Panc1 (cell line): Measurements from ENCODE around the gene FAS. TPM values are rescaled to one million over a fixed set of nuclear protein-coding genes. Genes with fewer than 3 reads are reported as not detected.

ENCODE experiments used
- ATAC-seq: fragments of 200-7000 bp; cut with Tn5 transposase; 2 replicates; pipeline ENCODE4 v1.9.1; 2020; ENCODE audit warnings: mild to moderate bottlenecking, moderate library complexity
- BruUV-seq: library from RNA; stranded (reverse); fragments of 400-500 nt; replicated peaks from 2 replicates; lab custom pipeline; 2021; lab: Mats Ljungman, UMichigan
- CTCF ChIA-PET: fragments of 300-600 bp; sonication (Branson Sonifier 250); formaldehyde crosslinking; loops from one replicate; lab custom pipeline; 2022; ENCODE audit warnings: antibody characterized with exemption; lab: Charles Lee
- POLR2A ChIA-PET: fragments of 300-600 bp; sonication (Branson Sonifier 250); formaldehyde crosslinking; loops from one replicate; lab custom pipeline; 2022; ENCODE audit warnings: antibody characterized with exemption; lab: Charles Lee
- DNase-seq: peaks from one replicate; pipeline ENCODE4 v3.0.0-alpha.2; 2010; ENCODE audit warnings: low read depth, low spot score
- H3K27ac ChIP-seq: 2 replicates; pipeline ENCODE4 v1.5.1; 2011; ENCODE audit warnings: mild to moderate bottlenecking, low read length, inconsistent platforms
- H3K27me3 ChIP-seq: fragments of 200-500 bp; sonication (Bioruptor generic); 2 replicates; pipeline ENCODE4 v1.6.0; 2014; ENCODE audit warnings: low read length, inconsistent platforms; ENCODE audit not compliant: control insufficient read depth, insufficient read depth
- H3K36me3 ChIP-seq: fragments of 200-500 bp; sonication (Bioruptor generic); 2 replicates; pipeline ENCODE4 v1.5.1; 2014; ENCODE audit warnings: inconsistent platforms, mild to moderate bottlenecking, low read length, moderate library complexity; ENCODE audit not compliant: control insufficient read depth, insufficient read depth
- H3K4me1 ChIP-seq: 2 replicates; pipeline ENCODE4 v1.5.1; 2011; ENCODE audit warnings: inconsistent platforms, mild to moderate bottlenecking, low read length, moderate library complexity; ENCODE audit not compliant: control insufficient read depth, insufficient read depth
- H3K4me3 ChIP-seq, 2 experiments: 2 replicates each; pipeline ENCODE4 v1.5.1; 2011 to 2012; ENCODE audit warnings: low read depth in 2 of 2, low read length in 2 of 2, mild to moderate bottlenecking in 2 of 2, inconsistent platforms in 1 of 2, moderate library complexity in 1 of 2
- H3K9me3 ChIP-seq: fragments of 200-500 bp; sonication (Bioruptor generic); 2 replicates; pipeline ENCODE4 v1.5.1; 2014; ENCODE audit warnings: low read depth, mild to moderate bottlenecking, inconsistent platforms, low read length, moderate library complexity; ENCODE audit not compliant: control insufficient read depth, insufficient read depth
- POLR2AphosphoS5 ChIP-seq: IDR thresholded peaks from 2 replicates; pipeline ENCODE4 v1.6.1; 2012; ENCODE audit warnings: mild to moderate bottlenecking, low read depth, low read length, moderate library complexity
- SIN3A ChIP-seq: IDR thresholded peaks from 2 replicates; pipeline ENCODE4 v1.6.1; 2012; ENCODE audit warnings: low read depth, mild to moderate bottlenecking, low read length, moderate library complexity, borderline replicate concordance; ENCODE audit not compliant: insufficient read depth
- TCF7L2 ChIP-seq: IDR thresholded peaks from 2 replicates; pipeline ENCODE4 v1.6.1; 2011; ENCODE audit warnings: mild to moderate bottlenecking, low read depth, low read length, inconsistent platforms
- in situ Hi-C: cut with HindIII; loops from 2 replicates; pipeline ENCODE4 v1.10.0; 2016; ENCODE audit warnings: low sequenced_read_pairs, low pct_unique_long_range_greater_than_20kb
- intact Hi-C: fragments of 100-400 bp; cut with micrococcal nuclease; formaldehyde crosslinking; loops from one replicate; pipeline ENCODE4 v1.10.0; 2022; ENCODE audit not compliant: unreplicated experiment
- total RNA-seq: library from RNA; stranded (reverse); gene quantifications from one replicate; pipeline ENCODE4 v1.2.1, GENCODE V29; 2021; ENCODE audit not compliant: unreplicated experiment
- TF ChIP-seq, protein P1 (sequence below), 2 experiments: IDR thresholded peaks; 2 replicates each; pipeline ENCODE4 v1.6.1; 2011 to 2012; ENCODE audit warnings: low read depth in 2 of 2, control low read depth in 1 of 2, low read length in 1 of 2, mild to moderate bottlenecking in 1 of 2, moderate library complexity in 1 of 2; ENCODE audit not compliant: insufficient read depth in 1 of 2
- TF ChIP-seq, protein P2 (sequence below): fragments of 450-650 bp; IDR thresholded peaks from 2 replicates; pipeline ENCODE4 v1.5.1; 2017; ENCODE audit warnings: mild to moderate bottlenecking

The FAS gene
- total RNA-seq, 1 experiment from 2014 or later: 8.1 TPM

DNA sequence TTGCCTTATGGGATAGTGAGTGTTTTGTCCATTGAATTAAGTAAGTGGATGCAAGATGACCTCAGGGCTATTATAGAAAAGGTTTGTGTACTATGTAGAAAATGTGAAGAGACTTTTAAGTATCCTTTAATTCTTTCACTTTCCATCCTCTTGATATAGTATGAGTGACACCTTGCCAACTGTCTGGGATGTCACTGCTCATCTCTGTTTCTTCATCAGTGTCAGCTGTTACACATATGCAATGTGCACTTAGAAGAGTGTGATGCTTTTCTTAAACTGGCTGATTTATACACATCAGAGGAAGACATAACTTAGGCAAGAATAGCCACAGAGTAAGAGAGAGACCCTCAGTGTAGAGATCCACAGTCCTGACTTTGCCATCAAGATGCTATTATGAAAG lies 29.3 kb upstream of the FAS start:
- TF ChIP-seq POLR2AphosphoS5: no peak
- no peak for TF ChIP-seq TCF7L2
- no peak for TF ChIP-seq SIN3A
- TF ChIP-seq, protein P1, sequence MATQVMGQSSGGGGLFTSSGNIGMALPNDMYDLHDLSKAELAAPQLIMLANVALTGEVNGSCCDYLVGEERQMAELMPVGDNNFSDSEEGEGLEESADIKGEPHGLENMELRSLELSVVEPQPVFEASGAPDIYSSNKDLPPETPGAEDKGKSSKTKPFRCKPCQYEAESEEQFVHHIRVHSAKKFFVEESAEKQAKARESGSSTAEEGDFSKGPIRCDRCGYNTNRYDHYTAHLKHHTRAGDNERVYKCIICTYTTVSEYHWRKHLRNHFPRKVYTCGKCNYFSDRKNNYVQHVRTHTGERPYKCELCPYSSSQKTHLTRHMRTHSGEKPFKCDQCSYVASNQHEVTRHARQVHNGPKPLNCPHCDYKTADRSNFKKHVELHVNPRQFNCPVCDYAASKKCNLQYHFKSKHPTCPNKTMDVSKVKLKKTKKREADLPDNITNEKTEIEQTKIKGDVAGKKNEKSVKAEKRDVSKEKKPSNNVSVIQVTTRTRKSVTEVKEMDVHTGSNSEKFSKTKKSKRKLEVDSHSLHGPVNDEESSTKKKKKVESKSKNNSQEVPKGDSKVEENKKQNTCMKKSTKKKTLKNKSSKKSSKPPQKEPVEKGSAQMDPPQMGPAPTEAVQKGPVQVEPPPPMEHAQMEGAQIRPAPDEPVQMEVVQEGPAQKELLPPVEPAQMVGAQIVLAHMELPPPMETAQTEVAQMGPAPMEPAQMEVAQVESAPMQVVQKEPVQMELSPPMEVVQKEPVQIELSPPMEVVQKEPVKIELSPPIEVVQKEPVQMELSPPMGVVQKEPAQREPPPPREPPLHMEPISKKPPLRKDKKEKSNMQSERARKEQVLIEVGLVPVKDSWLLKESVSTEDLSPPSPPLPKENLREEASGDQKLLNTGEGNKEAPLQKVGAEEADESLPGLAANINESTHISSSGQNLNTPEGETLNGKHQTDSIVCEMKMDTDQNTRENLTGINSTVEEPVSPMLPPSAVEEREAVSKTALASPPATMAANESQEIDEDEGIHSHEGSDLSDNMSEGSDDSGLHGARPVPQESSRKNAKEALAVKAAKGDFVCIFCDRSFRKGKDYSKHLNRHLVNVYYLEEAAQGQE (IDR thresholded peaks at IDR 0.05; ENCODE audit: insufficient read depth in 1 of 2, low read depth in 2 of 2, low read length in 1 of 2): no peak
- TF ChIP-seq, protein P2, sequence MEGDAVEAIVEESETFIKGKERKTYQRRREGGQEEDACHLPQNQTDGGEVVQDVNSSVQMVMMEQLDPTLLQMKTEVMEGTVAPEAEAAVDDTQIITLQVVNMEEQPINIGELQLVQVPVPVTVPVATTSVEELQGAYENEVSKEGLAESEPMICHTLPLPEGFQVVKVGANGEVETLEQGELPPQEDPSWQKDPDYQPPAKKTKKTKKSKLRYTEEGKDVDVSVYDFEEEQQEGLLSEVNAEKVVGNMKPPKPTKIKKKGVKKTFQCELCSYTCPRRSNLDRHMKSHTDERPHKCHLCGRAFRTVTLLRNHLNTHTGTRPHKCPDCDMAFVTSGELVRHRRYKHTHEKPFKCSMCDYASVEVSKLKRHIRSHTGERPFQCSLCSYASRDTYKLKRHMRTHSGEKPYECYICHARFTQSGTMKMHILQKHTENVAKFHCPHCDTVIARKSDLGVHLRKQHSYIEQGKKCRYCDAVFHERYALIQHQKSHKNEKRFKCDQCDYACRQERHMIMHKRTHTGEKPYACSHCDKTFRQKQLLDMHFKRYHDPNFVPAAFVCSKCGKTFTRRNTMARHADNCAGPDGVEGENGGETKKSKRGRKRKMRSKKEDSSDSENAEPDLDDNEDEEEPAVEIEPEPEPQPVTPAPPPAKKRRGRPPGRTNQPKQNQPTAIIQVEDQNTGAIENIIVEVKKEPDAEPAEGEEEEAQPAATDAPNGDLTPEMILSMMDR: no peak
- ChIA-PET CTCF (interaction anchor here (0.6 kb wide), 1 partner anchor 235 kb away, joined by 4 read pairs; no protein-coding TSS in a partner anchor), POLR2A (no interaction called here)
- DNase-seq (no peak), ATAC-seq (no peak)
- Histone ChIP-seq H3K4me3 (no peak overlapping the region), H3K27me3 (no peaks in the 10 kb centered on the region; the same call in 1 of the 2 replicates), H3K27ac (no peak overlapping the region), H3K9me3 (no peaks in the 10 kb centered on the region), H3K4me1 (no peaks in the 10 kb centered on the region), H3K36me3 (no peaks in the 10 kb centered on the region)
- BruUV-seq: no TSS peak
- intact Hi-C loops: no loop called here
- in situ Hi-C loops: no loop called here

DNA sequence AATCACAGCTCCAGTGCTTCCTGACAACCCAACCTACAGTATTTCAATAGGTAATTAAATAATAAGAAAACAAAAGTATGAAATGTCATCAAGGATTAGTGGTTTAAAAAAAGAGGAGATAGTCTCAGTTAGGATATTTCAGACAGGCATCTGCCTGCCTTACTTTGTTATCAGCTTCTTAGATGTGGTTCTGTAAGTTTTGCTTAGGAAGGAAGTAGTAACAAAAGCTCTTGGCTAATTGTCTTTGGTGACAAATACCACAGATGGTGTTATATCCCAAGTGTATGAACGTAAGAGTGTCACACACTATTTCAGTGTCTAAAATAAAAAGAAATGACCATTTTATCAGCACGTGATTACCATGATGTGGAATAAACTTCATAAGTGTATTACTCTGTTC lies 28.3 kb upstream of the FAS start:
- H3K36me3 ChIP-seq: no peaks in the 10 kb centered on the region
- in situ Hi-C loops: no loop called here
- ChIA-PET POLR2A (no interaction called here), CTCF (no interaction called here)
- H3K4me3 ChIP-seq: no peak overlapping the region
- H3K27me3 ChIP-seq: no peaks in the 10 kb centered on the region; the same call in 1 of the 2 replicates
- no peaks in the 10 kb centered on the region for H3K4me1 ChIP-seq
- no peaks in the 10 kb centered on the region for H3K9me3 ChIP-seq
- DNase-seq (no peak), ATAC-seq (no peak)
- TF ChIP-seq TCF7L2 (no peak), POLR2AphosphoS5 (no peak), SIN3A (no peak)
- TF ChIP-seq, protein P2: no peak
- TF ChIP-seq, protein P1 (IDR thresholded peaks at IDR 0.05; ENCODE audit: insufficient read depth in 1 of 2, low read depth in 2 of 2, low read length in 1 of 2): no peak
- no peak overlapping the region for H3K27ac ChIP-seq
- intact Hi-C loops: no loop called here
- BruUV-seq: no TSS peak
